IMR-90 (cell line): ENCODE measurements around the gene PLXDC2. TPM values are rescaled to one million over a fixed set of nuclear protein-coding genes. Genes with fewer than 3 reads are reported as not detected.

ENCODE experiments used
- ATAC-seq: fragments of 200-7000 bp; cut with Tn5 transposase; 2 replicates; pipeline ENCODE4 v1.9.1; 2020; ENCODE audit warnings: low read depth, mild to moderate bottlenecking, moderate library complexity
- BruUV-seq: library from RNA; stranded (reverse); fragments of 400-500 nt; replicated peaks from 2 replicates; lab custom pipeline; 2021; lab: Mats Ljungman, UMichigan
- CTCF ChIA-PET: fragments of 300-600 bp; formaldehyde crosslinking; extraction: SDS; loops from one replicate; lab custom pipeline; 2021; ENCODE audit warnings: antibody characterized with exemption; lab: Yijun Ruan, JAX
- POLR2A ChIA-PET: fragments of 300-600 bp; sonication (Branson Sonifier 250); formaldehyde crosslinking; loops from one replicate; lab custom pipeline; 2022; ENCODE audit warnings: antibody characterized with exemption; ENCODE audit not compliant: unreplicated experiment; lab: Charles Lee
- DNase-seq: peaks from one replicate; pipeline ENCODE4 v3.0.0; 2013
- H2AFZ ChIP-seq: replicated peaks from 2 replicates; pipeline ENCODE3; 2013; ENCODE audit warnings: low read length, mild to moderate bottlenecking; ENCODE audit not compliant: poor library complexity
- H2AK5ac ChIP-seq: 2 replicates; pipeline ENCODE4 v1.6.1; 2013; ENCODE audit warnings: low read depth, low read length, inconsistent platforms
- H2AK9ac ChIP-seq: replicated peaks from 2 replicates; pipeline ENCODE3; 2013; ENCODE audit warnings: mild to moderate bottlenecking, low read depth, low read length, moderate library complexity; ENCODE audit not compliant: poor library complexity
- H2BK120ac ChIP-seq: 2 replicates; pipeline ENCODE4 v1.6.1; 2013; ENCODE audit warnings: low read depth, low read length, inconsistent platforms
- H2BK15ac ChIP-seq: 3 replicates; pipeline ENCODE4 v1.6.1; 2013; ENCODE audit warnings: low read depth, low read length, inconsistent platforms
- H2BK20ac ChIP-seq: 2 replicates; pipeline ENCODE4 v1.6.1; 2013; ENCODE audit warnings: low read depth, mild to moderate bottlenecking, inconsistent platforms, low read length, moderate library complexity
- H2BK5ac ChIP-seq: 2 replicates; pipeline ENCODE4 v1.6.1; 2013; ENCODE audit warnings: mild to moderate bottlenecking, low read depth, low read length, inconsistent platforms; ENCODE audit not compliant: poor library complexity, severe bottlenecking
- H3K14ac ChIP-seq: replicated peaks from 2 replicates; pipeline ENCODE4 v1.6.1; 2013; ENCODE audit warnings: low read depth, low read length, inconsistent platforms
- H3K18ac ChIP-seq: 2 replicates; pipeline ENCODE4 v1.6.1; 2013; ENCODE audit warnings: low read depth, low read length, control low read depth
- H3K23ac ChIP-seq: 2 replicates; pipeline ENCODE4 v1.6.1; 2013; ENCODE audit warnings: low read depth, low read length, inconsistent platforms
- H3K27ac ChIP-seq: 2 replicates; pipeline ENCODE4 v1.5.1; 2013; ENCODE audit warnings: mild to moderate bottlenecking, control low read depth, low read length; ENCODE audit not compliant: insufficient read depth
- H3K27me3 ChIP-seq: 2 replicates; pipeline ENCODE4 v1.6.1; 2013; ENCODE audit warnings: low read length; ENCODE audit not compliant: control insufficient read depth, insufficient read depth
- H3K36me3 ChIP-seq: 2 replicates; pipeline ENCODE4 v1.6.1; 2013; ENCODE audit warnings: low read length, mixed read lengths; ENCODE audit not compliant: control insufficient read depth, insufficient read depth
- H3K4ac ChIP-seq: 2 replicates; pipeline ENCODE4 v1.6.1; 2013; ENCODE audit warnings: low read depth, low read length, inconsistent platforms
- H3K4me1 ChIP-seq: 2 replicates; pipeline ENCODE4 v1.6.1; 2013; ENCODE audit warnings: low read length, mixed read lengths; ENCODE audit not compliant: control insufficient read depth, insufficient read depth
- H3K4me2 ChIP-seq: 2 replicates; pipeline ENCODE4 v1.6.1; 2013; ENCODE audit warnings: low read depth, mild to moderate bottlenecking, control low read depth, low read length, moderate library complexity
- H3K4me3 ChIP-seq: 2 replicates; pipeline ENCODE4 v1.5.1; 2013; ENCODE audit warnings: low read depth, mild to moderate bottlenecking, control low read depth, low read length, moderate library complexity; ENCODE audit not compliant: insufficient read depth
- H3K56ac ChIP-seq: 2 replicates; pipeline ENCODE4 v1.6.1; 2013; ENCODE audit warnings: low read length, inconsistent platforms; ENCODE audit not compliant: insufficient read depth; ENCODE audit errors: extremely low read depth
- H3K79me1 ChIP-seq, 2 experiments: 2 replicates each; pipeline ENCODE4 v1.6.1; 2013; ENCODE audit warnings: low read length in 2 of 2, inconsistent platforms in 1 of 2, low read depth in 1 of 2
- H3K9ac ChIP-seq: 2 replicates; pipeline ENCODE4 v1.6.1; 2013; ENCODE audit warnings: low read depth, low read length, control low read depth
- H3K9me1 ChIP-seq: 2 replicates; pipeline ENCODE4 v1.6.1; 2013; ENCODE audit warnings: low read length, inconsistent platforms; ENCODE audit not compliant: insufficient read depth
- H3K9me3 ChIP-seq: 2 replicates; pipeline ENCODE4 v1.6.1; 2013; ENCODE audit warnings: low read length; ENCODE audit not compliant: control insufficient read depth, insufficient read depth
- H4K20me1 ChIP-seq: 2 replicates; pipeline ENCODE4 v1.6.1; 2013; ENCODE audit warnings: low read length, inconsistent platforms; ENCODE audit not compliant: insufficient read depth
- H4K5ac ChIP-seq: 2 replicates; pipeline ENCODE4 v1.6.1; 2013; ENCODE audit warnings: mild to moderate bottlenecking, low read depth, low read length, control low read depth
- H4K8ac ChIP-seq, 2 experiments: 2 replicates each; pipeline ENCODE4 v1.6.1; 2013; ENCODE audit warnings: low read depth in 2 of 2, low read length in 2 of 2, control low read depth in 1 of 2, inconsistent platforms in 1 of 2
- H4K91ac ChIP-seq: 2 replicates; pipeline ENCODE4 v1.6.1; 2013; ENCODE audit warnings: low read depth, low read length, inconsistent platforms; ENCODE audit not compliant: insufficient read depth
- BHLHE40 ChIP-seq: fragments of 150-350 bp; IDR thresholded peaks from 2 replicates; pipeline ENCODE4 v1.6.1; 2016; ENCODE audit warnings: mild to moderate bottlenecking, low read depth, low read length
- CEBPB ChIP-seq: IDR thresholded peaks from 2 replicates; pipeline ENCODE4 v1.6.1; 2012; ENCODE audit warnings: low read depth, low read length, improper control_type of control experiment
- CHD1 ChIP-seq: IDR thresholded peaks from 2 replicates; pipeline ENCODE4 v1.6.1; 2012; ENCODE audit warnings: low read depth, low read length, improper control_type of control experiment
- FOS ChIP-seq: fragments of 150-350 bp; IDR thresholded peaks from 2 replicates; pipeline ENCODE4 v1.6.1; 2016; ENCODE audit warnings: low read depth, low read length
- MAFK ChIP-seq: IDR thresholded peaks from 2 replicates; pipeline ENCODE4 v1.6.1; 2012; ENCODE audit warnings: low read depth, low read length, improper control_type of control experiment
- MAZ ChIP-seq: IDR thresholded peaks from 2 replicates; pipeline ENCODE4 v1.6.1; 2012; ENCODE audit warnings: low read depth, mild to moderate bottlenecking, low read length, improper control_type of control experiment, moderate library complexity, borderline replicate concordance
- MXI1 ChIP-seq: IDR thresholded peaks from 2 replicates; pipeline ENCODE4 v1.6.1; 2012; ENCODE audit warnings: low read depth, mild to moderate bottlenecking, low read length, moderate library complexity, borderline replicate concordance
- NFE2L2 ChIP-seq: fragments of 150-350 bp; IDR thresholded peaks from 2 replicates; pipeline ENCODE4 v1.6.1; 2016; ENCODE audit warnings: low read depth, mild to moderate bottlenecking, low read length
- POLR2A ChIP-seq: IDR thresholded peaks from 2 replicates; pipeline ENCODE4 v1.6.1; 2012; ENCODE audit warnings: mild to moderate bottlenecking, low read depth, low read length
- RAD21 ChIP-seq: IDR thresholded peaks from 2 replicates; pipeline ENCODE4 v1.6.1; 2012; ENCODE audit warnings: low read length, improper control_type of control experiment
- RCOR1 ChIP-seq: IDR thresholded peaks from 2 replicates; pipeline ENCODE4 v1.6.1; 2012; ENCODE audit warnings: mild to moderate bottlenecking, low read length, improper control_type of control experiment; ENCODE audit not compliant: insufficient replicate concordance
- RFX5 ChIP-seq: IDR thresholded peaks from 2 replicates; pipeline ENCODE4 v1.8.0; 2012; ENCODE audit warnings: low read depth, mild to moderate bottlenecking, low read length, moderate library complexity
- SMC3 ChIP-seq: fragments of 150-350 bp; IDR thresholded peaks from 2 replicates; pipeline ENCODE4 v1.6.1; 2016; ENCODE audit warnings: low read depth, mild to moderate bottlenecking, antibody characterized with exemption, low read length, moderate library complexity
- WGBS, 2 experiments: methylation state at CpG; one replicate each; pipeline versions ENCODE4 v1.1.5 to v1.1.7; 2013; ENCODE audit warnings: missing lambda C conversion rate in 2 of 2; ENCODE audit not compliant: insufficient read length in 1 of 2; ENCODE audit errors: extremely low coverage in 2 of 2; 5-methylcytosine and 5-hydroxymethylcytosine counted together
- dilution Hi-C: fragments of 300-500 bp; cut with HindIII; formaldehyde crosslinking; loops from one replicate; pipeline ENCODE4 v1.14.3; 2018; ENCODE audit warnings: low sequenced_read_pairs; ENCODE audit not compliant: unreplicated experiment
- in situ Hi-C: fragments of 300-500 bp; cut with MboI; formaldehyde crosslinking; loops from 3 replicates; pipeline ENCODE4 v1.14.3; 2019; ENCODE audit warnings: low sequenced_read_pairs, inconsistent platforms, mixed read lengths
- intact Hi-C: fragments of 100-400 bp; cut with micrococcal nuclease; formaldehyde crosslinking; loops from 2 replicates; pipeline ENCODE4 v1.10.0; 2022
- polyA plus RNA-seq, 3 experiments: library from polyadenylated mRNA; depleted of rRNA; stranded (reverse); fragments of >200 nt; gene quantifications; 2 replicates each; pipeline ENCODE4 v1.2.3, GENCODE V29; 2012; ENCODE audit warnings: low replicate concordance in 1 of 3
- total RNA-seq: library from RNA; depleted of rRNA; stranded (reverse); fragments of >200 nt; gene quantifications from 2 replicates; pipeline ENCODE4 v1.2.3, GENCODE V29; 2012
- TF ChIP-seq, protein P1 (sequence below): fragments of 150-350 bp; IDR thresholded peaks from 2 replicates; pipeline ENCODE4 v1.6.1; 2016; ENCODE audit warnings: low read depth, mild to moderate bottlenecking, low read length, moderate library complexity, borderline replicate concordance
- TF ChIP-seq, protein P2 (sequence below): conservative IDR thresholded peaks from 2 replicates; pipeline ENCODE4 v1.5.1; 2012; ENCODE audit warnings: mild to moderate bottlenecking, low read depth, low read length, improper control_type of control experiment
- TF ChIP-seq, protein P3 (sequence below): fragments of 150-350 bp; IDR thresholded peaks from 2 replicates; pipeline ENCODE4 v1.6.1; 2017; ENCODE audit warnings: mild to moderate bottlenecking, antibody characterized with exemption, low read length, low read depth

PLXDC2 gene
- total and polyA plus RNA-seq, 2 of the 4 experiments (the other 2 are of a cell fraction) = 3.2 to 6.1 TPM

DNA sequence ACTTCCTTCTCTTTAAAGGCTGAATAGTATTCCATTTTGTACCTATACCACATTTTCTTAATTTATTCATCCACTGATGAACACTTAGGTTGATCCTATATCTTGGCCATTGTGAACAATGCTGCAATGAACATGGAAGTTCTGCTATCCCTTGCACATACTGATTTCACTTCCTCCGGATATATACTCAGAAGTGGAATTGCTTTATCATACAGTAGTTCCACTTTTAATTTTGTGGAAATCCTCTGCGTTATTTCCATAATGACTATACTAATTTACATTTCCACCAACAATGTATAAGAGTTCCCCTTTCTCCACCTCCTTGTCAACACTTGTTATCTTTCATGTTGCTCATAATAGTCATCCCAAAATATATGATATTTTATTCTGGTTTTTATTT lies 312.6 kb downstream of the PLXDC2 start:
- Histone ChIP-seq H2BK5ac (no peak overlapping the region), H2BK120ac (no peak overlapping the region), H4K91ac (no peak overlapping the region), H3K18ac (no peak overlapping the region), H4K5ac (no peak overlapping the region), H2AK9ac (no peak overlapping the region), H3K56ac (no peak overlapping the region), H3K27ac (no peak overlapping the region), H3K4me1 (no peaks in the 10 kb centered on the region), H2AFZ (no peak overlapping the region), H4K8ac (no peak overlapping the region), H3K4me2 (no peak overlapping the region), H3K4ac (no peak overlapping the region), H3K27me3 (no peaks in the 10 kb centered on the region), H3K9me3 (no peaks in the 10 kb centered on the region), H3K23ac (no peak overlapping the region), H3K79me1 (no peaks in the 10 kb centered on the region), H3K9ac (no peak overlapping the region), H2AK5ac (no peak overlapping the region), H3K14ac (no peak overlapping the region), H3K9me1 (no peaks in the 10 kb centered on the region), H2BK20ac (no peak overlapping the region), H4K20me1 (no peaks in the 10 kb centered on the region), H3K36me3 (no peaks in the 10 kb centered on the region), H3K4me3 (no peak overlapping the region), H2BK15ac (no peak overlapping the region)
- intact Hi-C loops (no loop called here), dilution Hi-C loops (no loop called here), in situ Hi-C loops (no loop called here)
- BruUV-seq = no TSS peak
- DNase-seq (no peak), ATAC-seq (no peak)
- POLR2A ChIA-PET = no interaction called here
- TF ChIP-seq MAFK = no peak
- no peak for TF ChIP-seq CHD1
- TF ChIP-seq SMC3 = no peak
- no peak for TF ChIP-seq FOS
- TF ChIP-seq MXI1 = no peak
- TF ChIP-seq NFE2L2 = no peak
- TF ChIP-seq RAD21 = no peak
- TF ChIP-seq, protein P1, sequence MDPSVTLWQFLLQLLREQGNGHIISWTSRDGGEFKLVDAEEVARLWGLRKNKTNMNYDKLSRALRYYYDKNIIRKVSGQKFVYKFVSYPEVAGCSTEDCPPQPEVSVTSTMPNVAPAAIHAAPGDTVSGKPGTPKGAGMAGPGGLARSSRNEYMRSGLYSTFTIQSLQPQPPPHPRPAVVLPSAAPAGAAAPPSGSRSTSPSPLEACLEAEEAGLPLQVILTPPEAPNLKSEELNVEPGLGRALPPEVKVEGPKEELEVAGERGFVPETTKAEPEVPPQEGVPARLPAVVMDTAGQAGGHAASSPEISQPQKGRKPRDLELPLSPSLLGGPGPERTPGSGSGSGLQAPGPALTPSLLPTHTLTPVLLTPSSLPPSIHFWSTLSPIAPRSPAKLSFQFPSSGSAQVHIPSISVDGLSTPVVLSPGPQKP = no peak
- no peak for TF ChIP-seq CEBPB
- no peak for TF ChIP-seq RFX5
- TF ChIP-seq, protein P2, sequence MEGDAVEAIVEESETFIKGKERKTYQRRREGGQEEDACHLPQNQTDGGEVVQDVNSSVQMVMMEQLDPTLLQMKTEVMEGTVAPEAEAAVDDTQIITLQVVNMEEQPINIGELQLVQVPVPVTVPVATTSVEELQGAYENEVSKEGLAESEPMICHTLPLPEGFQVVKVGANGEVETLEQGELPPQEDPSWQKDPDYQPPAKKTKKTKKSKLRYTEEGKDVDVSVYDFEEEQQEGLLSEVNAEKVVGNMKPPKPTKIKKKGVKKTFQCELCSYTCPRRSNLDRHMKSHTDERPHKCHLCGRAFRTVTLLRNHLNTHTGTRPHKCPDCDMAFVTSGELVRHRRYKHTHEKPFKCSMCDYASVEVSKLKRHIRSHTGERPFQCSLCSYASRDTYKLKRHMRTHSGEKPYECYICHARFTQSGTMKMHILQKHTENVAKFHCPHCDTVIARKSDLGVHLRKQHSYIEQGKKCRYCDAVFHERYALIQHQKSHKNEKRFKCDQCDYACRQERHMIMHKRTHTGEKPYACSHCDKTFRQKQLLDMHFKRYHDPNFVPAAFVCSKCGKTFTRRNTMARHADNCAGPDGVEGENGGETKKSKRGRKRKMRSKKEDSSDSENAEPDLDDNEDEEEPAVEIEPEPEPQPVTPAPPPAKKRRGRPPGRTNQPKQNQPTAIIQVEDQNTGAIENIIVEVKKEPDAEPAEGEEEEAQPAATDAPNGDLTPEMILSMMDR = no peak
- TF ChIP-seq, protein P3, sequence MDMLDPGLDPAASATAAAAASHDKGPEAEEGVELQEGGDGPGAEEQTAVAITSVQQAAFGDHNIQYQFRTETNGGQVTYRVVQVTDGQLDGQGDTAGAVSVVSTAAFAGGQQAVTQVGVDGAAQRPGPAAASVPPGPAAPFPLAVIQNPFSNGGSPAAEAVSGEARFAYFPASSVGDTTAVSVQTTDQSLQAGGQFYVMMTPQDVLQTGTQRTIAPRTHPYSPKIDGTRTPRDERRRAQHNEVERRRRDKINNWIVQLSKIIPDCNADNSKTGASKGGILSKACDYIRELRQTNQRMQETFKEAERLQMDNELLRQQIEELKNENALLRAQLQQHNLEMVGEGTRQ = no peak
- TF ChIP-seq RCOR1 = no peak
- no peak for TF ChIP-seq POLR2A
- no peak for TF ChIP-seq MAZ
- no peak for TF ChIP-seq BHLHE40
- CTCF ChIA-PET = no interaction called here
- no CpG with 5 or more reads among the region's 2 CpGs for WGBS, 2 experiments
